Body of pancreas (tissue), 4 donors: ENCODE results near the gene ISL2.

Experiments
- CTCF ChIP-seq, 7 experiments: fragments of 450-650 bp in 4 of 7; fragments of 200-600 bp in 3 of 7; sonication (generic) in 3 of 7; IDR thresholded peaks; one replicate each; pipeline ENCODE4 v1.5.1; 2016 to 2019; ENCODE audit warnings: antibody characterized with exemption in 7 of 7
- POLR2A ChIP-seq, 3 donors: fragments of 450-650 bp; IDR thresholded peaks; one replicate each; pipeline ENCODE4 v1.6.1; 2016; ENCODE audit warnings: antibody characterized with exemption in 3 of 3, mild to moderate bottlenecking in 2 of 3

GRCh38 chr15:76299786-76300185 lies 36.8 kb upstream of the ISL2 start:
- TF ChIP-seq CTCF (IDR thresholded peaks at IDR 0.05): no peak
- no peak for TF ChIP-seq POLR2A (IDR thresholded peaks at IDR 0.05)
